UCSD-AML1 (cell line): ENCODE data around the gene PRRT1B.

ENCODE experiments used
- DNase-seq: peaks from one replicate; lab custom pipeline; 2025; ENCODE audit not compliant: unreplicated experiment; lab: John Stamatoyannopoulos, UW

Gene PRRT1B

DNA sequence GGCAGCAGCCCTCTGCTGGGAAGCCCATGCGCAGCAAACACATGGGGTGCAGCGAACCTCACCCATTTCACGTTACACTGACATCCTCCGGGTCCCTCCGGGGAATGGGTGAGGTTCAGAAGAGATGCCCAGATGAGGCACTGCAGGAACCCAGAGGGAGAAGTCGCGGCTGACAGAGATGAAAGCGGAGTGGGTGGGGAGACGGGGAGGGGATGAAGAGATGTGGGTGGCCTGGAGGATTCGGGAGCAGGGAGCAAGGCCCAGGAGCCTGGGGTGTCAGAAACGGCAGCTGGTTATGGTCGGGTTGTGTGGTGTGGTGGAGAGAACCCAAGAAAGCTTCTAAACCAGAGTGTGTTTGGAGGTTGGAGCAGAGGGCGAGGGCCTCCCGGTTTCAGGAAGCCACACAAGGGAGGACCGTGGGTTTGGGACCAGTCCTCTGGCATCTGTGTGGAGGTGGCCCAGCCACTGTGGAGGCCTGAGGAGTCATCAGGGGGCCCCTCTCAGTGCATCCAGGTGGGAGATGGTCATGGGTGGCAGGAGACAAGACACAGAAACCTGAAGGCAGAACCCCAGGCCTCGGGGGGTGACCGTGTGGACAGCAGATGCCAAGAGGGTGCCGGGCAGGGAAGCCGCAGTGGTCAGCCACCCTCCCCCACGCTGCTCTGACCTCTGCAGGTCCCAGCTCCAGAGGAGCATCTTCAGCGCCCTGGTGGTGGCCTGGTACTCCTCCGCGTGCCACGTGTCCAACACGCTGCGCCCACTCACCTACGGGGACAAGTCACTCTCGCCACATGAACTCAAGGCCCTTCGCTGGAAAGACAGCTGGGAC, 22.9 kb upstream of the PRRT1B start:
- no peak for DNase-seq

DNA sequence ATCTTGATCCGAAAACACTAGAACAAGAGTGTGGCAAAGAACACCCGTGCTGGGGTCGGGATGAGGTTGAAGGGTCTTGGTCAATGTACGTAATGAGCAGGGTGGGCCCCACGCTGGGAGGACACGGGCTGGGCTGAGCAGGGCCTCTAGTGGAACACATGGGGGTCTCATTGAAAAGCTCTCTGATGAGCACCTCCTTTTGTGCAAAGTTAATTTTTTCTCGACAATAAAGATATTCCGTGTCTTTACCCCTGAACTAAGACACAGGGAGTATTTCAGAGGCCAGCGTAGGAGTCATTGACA, 22.3 kb upstream of the PRRT1B start:
- DNase-seq: no peak

DNA sequence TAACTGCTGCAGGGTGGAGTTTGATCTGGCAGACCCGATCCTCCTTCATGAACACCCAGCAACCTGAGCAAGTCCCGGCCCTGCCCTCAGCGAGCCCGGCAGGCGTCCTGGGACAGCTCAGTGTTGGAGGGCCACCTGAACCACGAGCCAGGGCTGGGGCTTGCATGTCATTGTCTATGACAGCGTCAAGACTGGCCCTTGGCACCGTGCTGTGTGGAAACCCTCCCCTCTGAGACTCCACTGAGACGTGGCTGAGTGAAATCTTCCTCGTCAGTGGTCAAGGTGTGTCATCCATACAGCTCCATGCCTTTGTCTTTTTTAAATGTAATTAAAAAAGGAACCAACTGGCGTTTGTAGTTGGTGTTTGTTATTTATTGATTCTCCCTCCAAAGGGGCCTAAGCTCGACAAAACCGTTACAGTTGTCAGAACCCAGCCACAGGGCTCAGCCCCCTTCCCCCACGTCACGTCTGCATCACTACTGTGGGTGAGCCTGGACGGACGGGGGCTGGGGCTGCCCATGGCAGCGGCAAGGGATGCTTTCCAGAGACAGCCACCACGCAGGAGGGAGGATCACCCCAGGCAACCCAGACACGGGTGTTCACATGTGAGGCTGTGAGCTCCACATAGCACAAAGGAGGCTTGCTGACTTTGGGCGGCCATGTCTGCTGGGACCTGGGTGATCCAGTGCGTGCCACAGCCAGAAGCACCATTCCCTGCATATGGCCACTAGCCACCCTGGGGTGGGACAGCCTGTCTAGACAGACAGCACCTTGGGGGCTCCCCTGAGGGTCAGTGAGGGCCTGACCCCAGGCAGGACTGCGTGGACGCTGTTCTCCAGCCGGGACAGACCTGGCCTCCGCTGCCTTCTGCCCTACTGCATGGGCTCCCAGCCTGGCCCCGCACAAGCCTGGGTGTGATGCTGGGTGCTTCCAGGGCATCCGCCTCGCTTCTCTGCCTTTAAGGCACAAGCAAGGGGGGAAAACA, 21.6 kb upstream of the PRRT1B start:
- no peak for DNase-seq

DNA sequence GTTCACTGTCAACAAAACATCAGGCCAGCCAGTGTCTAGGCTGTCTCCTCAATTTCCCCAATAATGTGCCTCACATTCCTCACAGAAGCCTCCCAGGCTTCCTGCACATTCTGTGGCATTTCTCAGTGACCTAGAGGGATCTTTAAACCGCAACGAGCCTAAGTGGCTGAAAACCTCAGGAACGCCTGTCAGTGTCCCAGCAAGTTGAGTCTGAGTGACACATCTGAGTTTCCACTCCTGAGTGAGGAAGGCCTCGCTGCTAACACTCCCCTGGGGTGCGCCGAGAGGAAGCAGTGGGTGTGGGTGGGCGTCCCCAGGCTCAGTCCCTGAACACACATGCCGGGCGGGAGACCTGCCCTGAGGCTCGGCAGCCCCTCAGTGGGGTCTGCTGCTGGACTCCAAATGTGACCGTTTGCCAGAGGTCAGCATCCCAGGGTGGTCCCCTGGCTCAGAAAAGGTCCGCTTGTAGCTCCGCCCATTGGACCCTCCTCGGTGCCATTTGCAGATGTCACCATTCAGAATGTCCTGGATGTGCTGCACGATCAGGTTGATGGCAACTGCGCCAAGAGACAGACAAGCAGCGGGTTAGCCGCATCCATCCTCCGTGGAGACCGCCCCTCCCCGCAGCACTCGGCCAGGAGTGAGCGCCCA, 20.5 kb upstream of the PRRT1B start:
- no peak for DNase-seq

DNA sequence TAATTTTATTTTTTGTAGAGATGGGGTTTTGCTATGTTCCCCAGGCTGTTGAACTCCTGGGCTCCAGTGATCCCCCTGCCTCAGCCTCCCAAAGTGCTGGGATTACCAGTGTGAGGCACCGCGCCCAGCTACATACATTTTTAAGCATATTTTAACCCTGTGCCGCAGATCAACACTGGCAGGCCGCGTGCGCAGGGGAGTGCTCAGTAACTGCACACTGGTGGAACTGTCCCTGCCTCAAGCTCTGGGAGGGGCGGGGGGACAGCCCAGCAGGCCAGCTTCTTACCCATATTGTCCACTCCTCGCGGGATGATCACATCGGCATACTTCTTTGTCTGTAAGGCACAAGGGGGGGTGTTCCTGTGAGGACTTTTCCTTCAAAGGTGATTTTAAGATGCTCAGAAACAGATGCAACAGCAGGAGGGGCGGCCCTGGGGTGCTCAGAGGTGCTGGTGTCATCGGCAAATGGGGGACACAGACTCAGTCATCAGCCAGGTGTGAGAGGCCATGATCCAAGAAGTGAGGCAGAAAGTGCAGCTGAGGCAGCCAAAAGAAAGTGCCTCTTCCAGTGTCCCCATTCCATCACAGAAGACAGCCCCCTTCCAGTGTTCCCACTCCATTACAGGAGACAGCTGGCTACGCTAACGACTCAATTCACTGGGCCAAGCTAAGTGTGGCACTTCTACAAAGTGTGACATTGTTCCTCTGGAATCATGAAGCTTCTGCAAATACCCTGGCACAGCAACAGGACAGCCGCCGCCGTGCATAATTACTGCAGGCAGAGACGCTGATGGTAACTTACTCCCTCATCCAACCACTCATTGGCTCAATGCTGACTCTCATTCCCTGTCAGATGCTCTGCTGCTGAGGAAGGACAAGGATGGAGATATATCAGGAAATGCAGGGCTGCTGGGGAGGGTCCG, 19.4 kb upstream of the PRRT1B start:
- no peak for DNase-seq

DNA sequence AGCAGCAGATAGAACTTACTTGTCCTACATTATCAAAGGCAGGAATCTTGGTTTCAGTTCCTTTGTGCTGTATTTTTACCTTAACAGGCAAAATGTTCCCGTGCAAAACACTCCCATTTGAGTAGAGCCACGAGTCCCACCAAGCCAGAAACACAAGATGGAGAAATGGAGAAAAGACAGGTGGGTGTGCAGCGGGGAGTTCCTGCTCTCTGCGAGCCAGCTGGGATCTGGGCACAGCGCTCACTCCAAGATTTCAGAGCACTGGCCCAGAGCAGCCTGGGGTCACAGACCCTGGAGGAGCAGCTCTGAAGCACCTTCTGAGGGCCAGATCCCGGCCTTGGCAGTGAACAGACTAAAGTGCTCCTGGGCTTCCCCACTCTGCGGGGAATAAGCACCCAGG, 17.1 kb upstream of the PRRT1B start:
- DNase-seq: no peak

DNA sequence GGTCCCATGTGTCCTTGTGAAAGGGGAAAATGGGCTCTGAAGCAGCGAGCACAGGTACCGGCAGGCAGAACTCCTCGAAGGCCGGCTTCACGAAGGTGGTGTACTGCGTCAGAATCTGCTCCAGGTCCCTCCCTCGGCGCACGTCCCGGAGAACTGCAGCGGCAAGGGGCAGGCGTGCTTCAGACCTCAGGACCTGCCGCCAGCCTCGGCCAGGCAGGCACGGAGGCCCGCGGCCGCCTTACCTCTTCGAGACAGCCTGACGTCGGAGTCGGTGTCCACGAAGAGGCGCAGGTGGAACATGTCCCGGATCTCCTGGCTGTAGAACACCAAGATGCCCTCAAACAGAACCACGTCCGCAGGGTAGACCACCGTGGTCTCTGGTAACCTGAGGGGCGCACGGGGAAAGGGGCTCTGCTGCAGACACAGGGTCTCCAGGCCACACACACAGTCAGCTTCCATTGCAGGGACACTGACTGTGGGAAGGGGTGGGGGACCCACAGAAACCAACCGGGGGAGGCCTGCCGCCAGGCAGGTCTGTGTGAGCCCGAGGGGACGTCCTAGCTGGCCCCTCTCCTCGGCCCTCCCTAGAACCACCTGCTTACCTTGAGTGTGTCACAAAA, 16.3 kb upstream of the PRRT1B start:
- no peak for DNase-seq

DNA sequence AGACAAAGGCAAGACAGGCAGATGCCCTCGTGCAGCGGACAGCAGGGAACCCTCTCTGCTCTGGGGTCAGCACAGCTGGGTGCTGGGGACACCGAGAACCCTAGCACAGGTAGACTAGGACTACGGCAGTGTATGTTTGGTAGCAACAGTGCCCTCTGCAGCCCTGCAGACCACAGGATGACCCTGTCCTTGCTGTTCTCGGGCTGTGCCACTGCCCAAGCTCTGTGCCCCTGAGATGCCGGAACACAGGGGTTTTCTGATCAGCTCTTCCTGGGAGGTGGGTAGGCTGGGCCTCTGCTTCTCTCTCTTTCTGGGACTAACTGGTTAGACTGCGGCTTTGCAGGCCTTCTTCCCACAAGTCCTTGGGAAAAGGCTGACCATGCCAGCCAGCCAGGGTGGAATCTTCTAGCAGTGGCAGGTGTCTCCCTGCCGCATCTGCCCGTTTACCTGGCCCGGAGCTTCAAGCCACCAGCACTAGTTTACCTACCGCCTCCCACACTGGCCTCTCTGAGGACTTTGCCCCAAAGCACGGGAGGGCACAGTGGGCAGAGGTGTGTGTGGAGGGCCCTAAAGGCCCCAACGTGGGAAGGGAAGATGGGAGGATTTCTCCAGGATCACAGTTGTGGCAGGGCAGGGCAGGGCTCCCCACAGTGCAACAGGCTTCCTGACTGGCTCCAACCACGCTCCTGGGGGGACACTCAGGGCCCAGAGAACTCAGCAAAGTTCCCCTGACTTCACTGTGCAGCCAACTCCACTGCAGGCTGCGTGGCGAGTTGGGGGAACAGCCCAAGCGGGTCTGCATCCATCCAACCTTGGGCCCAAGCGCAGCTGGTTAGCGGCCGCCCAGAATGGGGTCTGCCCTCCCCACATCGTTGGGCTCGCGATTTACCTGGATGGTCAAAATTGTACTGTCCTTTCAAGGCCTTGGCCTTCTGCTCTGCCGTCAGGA, 15.5 kb upstream of the PRRT1B start:
- DNase-seq: no peak

DNA sequence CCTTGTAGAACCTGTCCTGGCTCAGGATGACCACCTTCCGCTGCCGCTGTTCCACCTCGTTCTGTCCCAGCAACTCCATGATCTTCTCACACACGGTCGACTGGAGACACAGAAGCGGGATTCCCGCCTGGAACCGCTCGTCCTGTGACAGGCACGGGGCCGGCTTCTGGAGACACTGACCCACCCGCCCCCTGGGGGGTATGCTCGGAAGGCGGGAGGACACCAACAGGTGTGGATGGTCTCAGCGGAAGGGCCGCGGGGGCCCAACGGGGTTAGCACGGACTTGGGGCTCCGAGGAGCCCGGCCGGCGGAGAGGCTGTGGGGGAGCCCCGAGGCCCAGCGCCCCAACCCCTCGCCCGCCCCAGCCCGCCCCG, 14.8 kb upstream of the PRRT1B start:
- DNase-seq: no peak

DNA sequence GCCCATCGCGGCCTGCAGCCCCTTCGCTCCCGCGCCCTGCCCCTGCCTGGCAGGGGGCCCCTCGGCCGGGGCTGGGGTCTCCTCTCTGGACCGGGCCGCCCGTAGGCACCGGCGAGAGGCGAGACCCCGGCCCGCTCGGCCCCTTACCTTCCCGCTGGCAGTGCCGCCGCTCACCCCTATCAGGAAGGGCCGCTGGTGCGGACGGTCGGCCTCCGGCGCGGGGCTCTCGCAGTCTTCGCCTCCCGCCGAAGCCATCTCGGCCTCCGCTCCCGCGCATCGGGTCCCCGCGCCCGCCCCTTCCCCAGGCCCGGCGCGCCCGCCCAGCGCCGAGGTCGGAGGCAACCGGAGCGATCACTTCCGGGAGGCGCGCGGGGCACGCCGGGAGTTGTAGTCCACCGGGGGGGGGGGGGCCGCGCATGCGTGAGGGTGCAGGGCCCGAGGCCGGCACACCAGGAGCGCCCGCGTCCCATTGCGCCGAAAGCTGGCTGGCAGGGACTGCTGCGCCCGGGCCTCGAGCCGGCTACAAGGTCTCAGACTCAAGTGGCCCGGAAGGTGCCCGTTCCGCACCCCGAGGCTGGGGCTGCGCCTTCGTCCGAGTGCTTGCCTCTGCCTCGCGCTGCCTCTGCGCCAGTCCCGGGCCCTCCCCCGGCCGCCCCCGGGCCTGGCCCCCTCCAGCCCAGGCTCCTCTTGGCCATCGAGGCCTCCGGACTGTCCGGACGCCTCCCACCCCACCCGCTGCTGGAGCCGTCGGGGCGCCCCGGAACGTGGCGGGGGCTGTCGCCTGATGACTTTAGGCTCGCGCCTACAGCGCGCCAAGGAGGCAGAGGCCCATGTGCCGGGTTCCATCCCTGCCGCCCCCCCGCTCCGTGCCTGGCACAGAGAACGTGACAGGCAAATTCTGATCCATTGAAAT, 14.1 kb upstream of the PRRT1B start, which contains the start of gene UCK1:
Gene UCK1, minus strand, starts transcription at position 344 of the 913 bp plus-strand sequence. Its CDS starts 89 bp downstream, at position 255.
- peak; percentile 87 for DNase-seq

DNA sequence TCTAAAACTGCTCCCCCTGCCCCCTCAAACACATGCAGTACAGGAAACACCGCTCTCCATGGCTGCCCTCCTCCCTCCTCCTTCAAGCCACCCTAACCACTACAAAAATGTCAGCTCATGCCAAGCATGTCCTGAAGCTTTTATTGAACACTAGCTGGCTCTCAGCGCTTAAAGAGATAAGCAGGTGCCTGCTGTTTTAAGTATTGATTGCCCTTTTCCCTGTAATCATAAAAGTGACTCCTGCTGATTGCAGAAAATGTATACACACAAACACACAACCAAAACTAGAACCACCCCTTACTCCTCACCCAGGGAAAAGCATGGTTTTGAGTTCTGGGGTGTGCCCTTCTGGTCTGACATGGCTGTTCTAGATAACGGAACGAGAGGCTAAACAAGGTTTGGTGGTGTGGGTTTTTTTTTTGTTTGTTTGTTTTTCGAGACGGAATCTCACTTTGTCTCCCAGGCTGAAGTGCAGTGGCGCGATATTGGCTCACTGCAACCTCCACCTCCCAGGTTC, 10.5 kb upstream of the PRRT1B start:
- DNase-seq: no peak

DNA sequence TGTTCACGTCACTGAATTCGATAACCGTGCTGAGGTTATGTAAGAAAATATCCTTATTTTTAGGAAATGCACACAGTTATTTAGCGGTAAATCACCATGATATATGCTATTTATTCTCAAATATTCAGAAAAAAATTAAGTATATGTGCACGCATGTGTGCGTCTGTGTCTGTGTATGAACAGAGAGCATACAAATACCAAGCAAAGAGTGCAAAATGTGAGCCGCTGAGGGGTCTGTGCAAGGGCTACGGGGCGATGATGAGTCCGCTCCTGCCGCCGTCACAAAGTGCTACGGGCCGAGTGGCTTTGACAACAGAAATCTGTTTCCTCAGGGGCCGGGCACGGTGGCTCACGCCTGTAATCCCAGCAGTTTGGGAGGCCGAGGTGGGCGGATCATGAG, 7.4 kb upstream of the PRRT1B start:
- DNase-seq: no peak

DNA sequence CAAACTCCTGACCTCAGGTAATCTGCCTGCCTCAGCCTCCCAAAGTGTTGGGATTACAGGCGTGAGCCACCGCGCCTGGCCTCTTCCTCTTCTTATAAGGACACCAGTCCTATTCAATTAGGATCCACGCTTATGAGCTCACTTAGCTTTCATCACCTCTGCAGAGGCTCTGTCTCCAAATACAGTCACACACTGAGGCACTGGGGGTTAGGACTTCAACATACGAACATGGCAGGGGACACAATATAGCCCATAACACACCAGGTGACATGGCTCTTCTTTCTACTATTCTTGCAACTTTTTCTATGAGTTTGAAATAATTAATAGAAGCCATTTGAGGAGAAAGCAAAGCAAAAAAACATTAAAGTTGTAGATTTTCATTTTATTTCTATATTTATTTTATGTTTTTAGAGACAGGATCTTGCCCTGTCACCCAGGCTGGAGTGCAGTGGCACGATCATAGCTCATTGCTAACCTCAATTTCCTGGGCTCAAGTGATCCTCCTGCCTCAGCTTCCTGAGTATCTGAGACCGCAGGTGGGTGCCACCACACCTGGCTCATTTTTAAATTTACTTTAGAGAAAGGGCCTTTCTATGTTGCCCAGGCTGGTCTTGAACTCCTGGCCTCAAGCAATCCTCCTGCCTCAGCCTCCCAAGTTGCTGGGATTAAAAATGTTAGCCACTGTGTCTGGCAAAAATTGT, 6.0 kb upstream of the PRRT1B start:
- no peak for DNase-seq

DNA sequence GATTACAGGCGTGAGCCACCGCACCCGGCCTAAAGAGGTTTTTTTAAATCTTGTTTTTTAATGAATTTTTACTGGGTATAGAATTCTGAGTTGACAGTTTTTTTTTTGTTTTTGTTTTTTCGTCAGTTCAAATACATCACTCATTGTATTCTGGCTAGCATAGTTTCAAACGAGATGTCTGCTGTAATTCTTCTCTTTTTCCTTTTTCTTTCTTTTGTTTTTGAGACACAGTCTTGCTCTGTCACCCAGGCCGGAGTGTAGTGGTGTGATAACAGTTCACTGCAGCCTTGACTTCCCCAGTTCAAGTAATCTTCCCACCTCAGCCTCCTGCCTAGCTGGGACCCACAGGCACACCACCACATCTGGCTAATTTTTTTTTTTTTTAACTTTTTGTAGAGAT, 2.2 kb upstream of the PRRT1B start:
- DNase-seq: no peak

DNA sequence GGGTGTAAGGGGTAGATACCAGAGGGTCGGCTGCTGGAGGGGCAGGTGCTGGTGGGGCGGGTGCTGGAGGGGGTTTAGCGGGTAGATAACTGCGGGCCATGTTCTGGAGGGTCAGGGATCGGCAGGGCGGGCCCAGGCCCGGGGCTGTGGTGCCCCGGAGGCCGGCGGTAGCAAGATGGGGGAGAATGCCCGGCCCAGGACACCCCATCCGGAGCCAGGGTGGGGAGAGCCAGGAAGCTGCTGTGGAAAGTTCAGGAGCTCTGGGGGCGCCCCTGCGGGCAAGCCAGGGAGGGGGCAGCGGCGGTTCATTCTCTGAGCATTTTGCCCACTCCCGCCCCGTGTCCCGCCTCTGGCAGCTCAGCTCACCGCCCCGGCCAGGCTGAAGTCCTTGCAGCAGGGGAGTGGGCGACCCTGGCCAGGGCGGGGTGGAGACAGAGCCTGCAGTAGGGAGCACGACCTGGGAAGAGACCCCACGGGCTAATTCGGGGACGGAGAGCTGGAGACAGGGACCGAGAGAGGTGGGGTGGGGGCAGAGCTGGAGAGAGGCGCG, 538 bp downstream of the PRRT1B start:
- DNase-seq: no peak

DNA sequence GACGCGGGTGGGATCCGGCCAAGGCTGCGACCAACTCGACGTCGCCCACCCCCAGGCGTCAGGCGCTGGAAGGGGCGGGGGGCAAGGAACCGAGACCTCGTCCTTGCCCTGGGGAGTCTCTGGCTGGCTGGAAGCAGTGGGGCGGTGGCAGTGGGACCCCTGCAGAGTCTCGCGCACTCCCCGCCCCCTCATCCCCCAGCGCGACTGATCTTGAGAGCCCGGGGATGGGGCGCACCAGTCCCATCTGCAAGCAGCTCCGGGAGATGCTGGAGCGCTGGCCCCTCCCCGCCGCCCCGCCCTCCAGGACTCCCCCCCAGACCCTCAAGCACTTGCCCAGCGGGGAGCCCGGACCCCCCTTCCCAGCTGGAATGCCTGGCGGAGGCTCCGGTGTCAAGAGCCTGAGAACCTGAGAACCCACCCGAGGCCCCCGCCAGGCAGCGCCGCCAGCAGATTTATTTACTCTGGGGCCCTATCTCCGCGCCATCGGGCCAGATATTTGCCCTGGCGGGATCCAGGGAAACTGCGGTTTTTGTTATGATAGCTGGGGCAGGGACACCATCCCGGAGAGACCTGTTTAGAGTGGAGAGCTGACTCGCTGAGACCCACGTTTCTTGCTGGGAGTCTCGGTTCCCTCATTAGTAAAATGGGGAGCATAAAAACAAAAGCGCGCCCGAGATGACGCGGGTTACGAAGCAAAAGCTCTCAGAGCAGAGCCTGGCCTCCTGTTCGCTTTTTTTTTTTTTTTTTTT, 1.2 kb downstream of the PRRT1B start:
- no peak for DNase-seq
